ENCODE results near the gene ATG5.

The ATG5 gene

GRCh38 chr6:106177786-106178185, 147.8 kb downstream of the ATG5 start:
- no peak for FAIRE-seq

- no peak for FAIRE-seq
Measured at GRCh38 chr6:106173124-106173879, 152.3 kb downstream of the ATG5 start.

- no peak for FAIRE-seq
Measured at GRCh38 chr6:106170030-106170791, 155.3 kb downstream of the ATG5 start.

- no peak for FAIRE-seq
Measured at GRCh38 chr6:106169517-106169916, 156.0 kb downstream of the ATG5 start.

GRCh38 chr6:106168097-106168888, 157.3 kb downstream of the ATG5 start:
- no peak for FAIRE-seq

GRCh38 chr6:106167096-106167814, 158.3 kb downstream of the ATG5 start:
- no peak for FAIRE-seq

GRCh38 chr6:106165885-106166485, 159.6 kb downstream of the ATG5 start:
- no peak for FAIRE-seq

GRCh38 chr6:106163966-106164877, 161.3 kb downstream of the ATG5 start:
- no peak for FAIRE-seq

GRCh38 chr6:106163446-106163965, 162.1 kb downstream of the ATG5 start:
- FAIRE-seq = no peak

GRCh38 chr6:106162921-106163320, 162.6 kb downstream of the ATG5 start:
- FAIRE-seq = no peak

GRCh38 chr6:106161893-106162292, 163.7 kb downstream of the ATG5 start:
- FAIRE-seq = no peak

- FAIRE-seq = no peak
Measured at GRCh38 chr6:106161311-106161874, 164.2 kb downstream of the ATG5 start.

GRCh38 chr6:106160189-106160588, 165.4 kb downstream of the ATG5 start:
- FAIRE-seq = no peak

- no peak for FAIRE-seq
Measured at GRCh38 chr6:106159531-106159940, 166.0 kb downstream of the ATG5 start.

- FAIRE-seq = no peak
Measured at GRCh38 chr6:106158816-106159215, 166.7 kb downstream of the ATG5 start.

GRCh38 chr6:106156863-106157262, 168.7 kb downstream of the ATG5 start:
- FAIRE-seq = no peak

GRCh38 chr6:106156413-106156812, 169.1 kb downstream of the ATG5 start:
- no peak for FAIRE-seq

- no peak for FAIRE-seq
Measured at GRCh38 chr6:106155219-106155830, 170.2 kb downstream of the ATG5 start.

- no peak for FAIRE-seq
Measured at GRCh38 chr6:106154326-106154725, 171.2 kb downstream of the ATG5 start.

- FAIRE-seq = no peak
Measured at GRCh38 chr6:106152952-106153351, 172.6 kb downstream of the ATG5 start.

All from TTC549 (cell line).